Tongue (tissue), 2 donors: ENCODE data around the gene CHST5. TPM values are rescaled to one million over a fixed set of nuclear protein-coding genes. Genes with fewer than 3 reads are reported as not detected.

Experiments
- DNase-seq: peaks from one replicate; pipeline ENCODE4 v3.0.0-alpha.2; 2015
- total RNA-seq: library from RNA; depleted of rRNA; stranded (reverse); fragments of >200 nt; gene quantifications from one replicate; pipeline ENCODE4 v1.2.3, GENCODE V29; 2014

CHST5 gene
- total RNA-seq, 1 donor from 2014 or later, result not detected

- no peak for DNase-seq
These were observed 29.8 kb downstream of the CHST5 start for GRCh38 chr16:75506107-75506506.

- DNase-seq, result no peak
These were observed 32.1 kb downstream of the CHST5 start for GRCh38 chr16:75503801-75504200.

- DNase-seq, result no peak
These were observed 32.8 kb downstream of the CHST5 start for GRCh38 chr16:75502916-75503605.

DNA sequence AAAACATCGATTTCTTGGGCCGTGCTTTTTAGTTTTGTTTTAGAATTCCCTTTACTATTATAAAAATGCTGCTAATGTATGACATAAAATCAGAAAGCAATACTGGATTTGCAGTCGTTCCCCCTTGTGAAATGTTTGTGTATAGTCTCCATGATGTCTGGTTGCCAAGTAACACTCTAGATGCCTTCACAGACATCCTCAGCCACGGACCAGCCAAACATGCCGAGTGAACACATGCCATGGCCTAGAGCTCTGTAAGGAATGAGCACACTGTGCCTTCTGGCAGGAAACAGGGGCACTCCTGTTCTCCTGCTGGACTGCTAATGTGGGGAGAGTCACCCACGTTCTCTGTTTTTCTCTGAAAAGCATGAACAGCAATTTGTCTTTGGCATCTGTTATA, 34.1 kb downstream of the CHST5 start:
- peak; percentile 90 for DNase-seq

DNA sequence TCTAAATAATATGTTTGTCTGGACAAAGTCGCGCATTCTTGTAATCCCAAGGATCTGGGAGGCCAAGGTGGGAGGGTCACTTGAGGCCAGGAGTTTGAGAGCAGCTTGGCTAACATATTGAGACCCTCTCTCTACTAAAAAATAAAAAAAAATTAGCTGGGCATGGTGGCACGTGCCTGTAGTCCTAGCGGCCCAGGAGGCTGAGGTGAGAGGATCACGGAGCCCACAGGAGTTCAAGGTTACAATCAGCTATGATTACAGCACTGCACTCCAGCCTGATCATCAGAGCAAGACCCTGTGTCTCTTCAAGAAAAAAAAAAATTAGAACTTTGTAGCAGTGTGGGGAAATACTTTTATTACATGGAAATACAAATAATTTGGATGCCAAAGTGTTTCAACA, 34.5 kb downstream of the CHST5 start:
- DNase-seq, result no peak

DNA sequence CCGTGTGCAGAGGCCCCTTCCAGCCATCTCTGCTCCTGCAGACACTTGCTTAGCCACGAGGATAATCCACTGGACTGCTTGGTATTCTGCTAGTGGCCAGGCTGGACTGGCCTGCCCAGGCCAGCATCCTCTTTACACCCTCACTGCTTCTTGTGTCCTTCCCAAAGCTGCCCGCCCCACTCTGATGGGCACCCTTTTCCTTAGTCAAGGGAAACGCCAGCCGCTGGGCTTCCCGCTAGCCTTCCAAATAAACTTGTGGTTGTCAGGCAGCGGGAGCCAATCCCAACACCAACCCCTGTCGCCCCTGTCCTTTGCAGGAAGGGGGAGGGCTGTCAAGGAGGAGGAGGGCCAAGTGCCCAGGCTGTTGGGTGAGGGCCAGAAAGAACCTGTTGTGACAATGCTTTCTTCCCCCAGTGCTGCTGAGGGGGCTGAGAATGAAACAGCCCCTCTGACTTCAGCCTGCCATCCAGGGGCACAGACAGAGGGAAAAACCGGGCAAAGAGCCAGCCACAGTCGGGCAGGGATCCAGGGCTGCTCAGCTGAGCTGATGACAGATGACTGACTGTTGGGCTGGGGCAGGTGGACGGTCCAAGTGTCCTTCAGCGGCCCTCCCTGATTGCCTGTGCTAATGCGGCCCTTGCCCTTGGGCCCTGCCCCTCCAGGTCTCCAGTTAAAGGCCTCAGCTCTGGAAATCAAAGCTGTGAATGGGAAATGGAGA, 37.1 kb downstream of the CHST5 start:
- DNase-seq, result peak; percentile 88

GRCh38 chr16:75497558-75497957, 38.4 kb downstream of the CHST5 start:
- DNase-seq, result peak; percentile 54

GRCh38 chr16:75495076-75495674, 40.7 kb downstream of the CHST5 start, which contains the start of gene CHST6:
TSS of gene CHST6 (minus strand) at chr16:75495441. CDS start at chr16:75479828, 15,613 bp downstream.
- peak; percentile 71 for DNase-seq

- peak; percentile 28 for DNase-seq
These were observed 41.2 kb downstream of the CHST5 start for GRCh38 chr16:75494661-75495075.

DNA sequence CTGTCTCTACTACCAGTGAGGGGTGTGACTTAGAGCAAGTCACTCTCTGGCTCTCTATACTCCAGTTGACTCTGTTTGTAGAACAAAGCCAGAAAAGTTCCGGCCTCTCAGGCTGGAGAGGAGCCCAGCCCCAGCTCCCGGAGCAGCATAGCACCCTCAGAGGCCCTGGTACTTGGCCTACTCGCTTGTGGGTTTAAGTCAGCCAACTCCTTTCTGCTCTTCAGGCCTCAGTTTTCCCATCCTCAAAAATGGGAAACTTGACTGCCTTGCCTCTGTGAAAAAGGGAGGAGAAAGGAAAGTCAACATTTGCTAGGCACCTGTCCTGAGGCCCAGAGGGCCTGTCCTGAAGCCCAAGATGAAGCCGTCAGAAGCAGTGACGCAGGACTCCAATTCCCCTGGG, 41.7 kb downstream of the CHST5 start:
- no peak for DNase-seq

DNA sequence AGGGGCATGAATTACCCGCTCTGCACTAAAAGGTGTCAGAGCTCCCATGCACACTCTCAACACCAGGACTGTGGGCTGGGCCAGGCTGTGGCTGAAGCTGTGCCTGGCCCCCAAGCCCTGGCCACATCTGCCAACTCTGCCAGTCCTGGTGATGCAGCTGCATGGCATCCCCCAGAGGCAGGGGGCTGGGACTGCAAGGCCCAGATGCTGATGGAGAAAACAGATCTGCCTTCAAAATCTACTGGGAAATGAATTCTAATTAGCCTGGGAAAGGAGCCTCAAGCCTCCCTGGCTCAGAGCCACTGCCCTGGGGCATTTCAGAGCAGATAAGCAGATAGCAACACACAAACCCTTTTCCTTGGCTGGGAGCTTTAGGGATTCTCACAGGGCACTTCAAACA, 44.0 kb downstream of the CHST5 start:
- peak; percentile 54 for DNase-seq

DNA sequence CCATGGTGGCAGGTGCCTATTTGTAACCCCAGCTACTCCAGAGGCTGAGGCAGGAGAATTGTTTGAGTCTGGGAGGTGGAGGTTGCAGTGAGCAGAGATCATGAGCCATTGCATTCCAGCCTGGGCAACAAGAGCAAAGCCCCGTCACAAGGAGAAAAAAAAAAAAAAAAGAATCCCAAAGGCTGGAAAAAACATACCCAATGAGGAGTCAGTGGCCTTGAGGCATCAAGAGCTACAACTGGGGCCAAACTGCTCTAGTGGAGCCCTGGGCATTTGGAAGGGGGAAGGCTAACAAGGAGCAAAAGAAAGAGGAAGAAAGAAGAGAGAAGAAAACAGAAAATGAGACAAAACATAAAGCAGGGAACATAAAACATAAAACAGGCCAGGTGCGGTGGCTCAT, 47.6 kb downstream of the CHST5 start:
- DNase-seq, result no peak

DNA sequence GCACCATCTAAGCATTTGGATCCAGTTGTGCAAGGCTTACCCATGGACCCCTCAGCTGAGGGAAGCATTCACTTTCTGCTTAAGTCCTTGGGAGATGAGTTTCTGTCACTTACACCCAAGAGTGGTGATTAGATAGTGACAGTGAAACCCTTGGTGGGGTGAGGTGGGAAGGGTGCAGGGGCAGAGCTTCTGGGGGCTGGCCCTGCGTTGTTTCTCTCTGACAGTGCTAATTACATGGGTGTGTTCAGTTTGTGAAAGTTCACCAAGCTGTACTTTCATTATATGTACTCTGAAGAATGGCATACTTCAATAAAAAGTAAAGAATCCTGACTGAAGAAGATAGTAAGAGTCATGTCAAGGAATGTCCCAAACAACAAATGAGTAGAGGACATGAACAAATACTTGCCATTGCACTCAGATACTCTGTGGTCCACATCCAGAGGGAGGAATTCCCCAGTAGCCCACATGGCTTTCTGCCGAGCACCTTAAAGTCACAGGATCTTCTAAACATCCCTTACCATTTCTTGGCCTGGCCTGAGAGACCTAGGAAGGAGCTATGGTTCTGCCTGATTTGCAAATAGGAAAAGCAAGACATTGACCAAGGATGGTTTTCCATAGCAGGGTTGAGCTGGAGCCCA, 49.1 kb downstream of the CHST5 start:
- no peak for DNase-seq

GRCh38 chr16:75486014-75486675, 49.8 kb downstream of the CHST5 start:
- peak; percentile 52 for DNase-seq

DNA sequence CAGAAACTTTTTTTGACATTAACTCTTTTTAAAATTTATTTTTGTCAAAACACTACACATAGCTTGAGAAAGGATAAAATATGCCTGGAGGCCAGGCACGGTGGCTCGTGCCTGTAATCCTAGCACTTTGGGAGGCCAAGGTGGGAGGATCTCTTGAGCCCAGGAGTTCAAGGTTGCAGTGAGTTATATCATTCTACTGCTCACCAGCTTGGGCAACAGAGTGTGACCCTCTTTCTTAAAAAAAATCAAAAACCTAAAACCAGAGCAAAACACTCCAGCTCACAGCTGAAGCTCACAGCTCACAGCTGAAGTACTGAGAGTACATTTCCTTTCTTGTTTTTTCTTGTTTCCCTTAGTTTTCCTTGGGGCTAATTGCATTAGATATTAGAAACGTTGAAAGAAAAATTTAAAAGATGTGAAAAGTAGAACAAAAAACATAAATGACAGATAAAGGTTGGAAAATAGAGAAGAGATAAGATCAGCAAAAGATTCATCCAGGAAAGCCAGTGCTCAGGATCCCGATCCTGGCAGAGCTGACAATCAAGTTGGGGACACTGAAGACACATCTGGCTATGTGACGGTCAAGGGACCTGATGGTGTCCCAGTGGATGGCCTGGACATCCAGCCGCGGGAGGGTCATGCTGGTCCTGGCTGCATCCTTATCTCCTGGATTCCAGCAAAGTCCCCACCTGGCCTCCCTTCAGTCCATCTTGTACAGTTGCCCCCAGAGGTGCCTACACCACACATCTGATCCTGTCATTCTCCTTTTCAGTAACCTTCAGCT, 50.5 kb downstream of the CHST5 start:
- no peak for DNase-seq

DNA sequence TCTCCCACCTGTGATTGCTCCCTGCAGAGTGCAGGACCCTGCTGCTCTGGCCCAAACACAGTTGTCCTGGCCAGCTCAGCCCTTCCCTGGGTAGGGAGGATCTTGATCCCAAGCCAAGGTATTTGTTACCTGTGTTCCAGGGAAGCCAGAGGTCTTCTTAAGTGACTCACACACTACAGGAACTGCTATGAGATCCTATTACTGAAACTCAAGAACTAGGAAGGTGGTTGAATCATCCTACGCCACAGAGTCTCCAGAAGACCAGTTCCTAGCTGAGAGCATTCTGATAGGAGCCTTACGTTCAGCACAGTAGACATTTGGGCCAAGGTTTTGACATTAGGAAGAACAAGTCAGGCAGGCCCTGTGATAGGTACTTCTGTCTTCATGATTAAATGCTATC, 52.7 kb downstream of the CHST5 start:
- DNase-seq, result no peak

- DNase-seq, result no peak
These were observed 53.3 kb downstream of the CHST5 start for GRCh38 chr16:75482434-75483205.

- no peak for DNase-seq
These were observed 54.4 kb downstream of the CHST5 start for GRCh38 chr16:75481475-75481874.

- no peak for DNase-seq
These were observed 56.4 kb downstream of the CHST5 start for GRCh38 chr16:75479421-75479990.
